CD4-positive, alpha-beta T cell treated with Interleukin-2 at 100 ng/mL for 4 hours (primary cell): ENCODE results near the gene NSUN7.
"Not testable (repeated sequence)": the region's sequence is repeated elsewhere in the genome, so short reads cannot be mapped to it uniquely, and the experiment has no call there.

Experiments used
- DNase-seq: peaks from one replicate; pipeline ENCODE4 v3.0.0-alpha.2; 2020; ENCODE audit warnings: low spot score

Gene NSUN7

GRCh38 chr4:40737879-40738278 lies 11.9 kb upstream of the NSUN7 start:
- no peak for DNase-seq

DNA sequence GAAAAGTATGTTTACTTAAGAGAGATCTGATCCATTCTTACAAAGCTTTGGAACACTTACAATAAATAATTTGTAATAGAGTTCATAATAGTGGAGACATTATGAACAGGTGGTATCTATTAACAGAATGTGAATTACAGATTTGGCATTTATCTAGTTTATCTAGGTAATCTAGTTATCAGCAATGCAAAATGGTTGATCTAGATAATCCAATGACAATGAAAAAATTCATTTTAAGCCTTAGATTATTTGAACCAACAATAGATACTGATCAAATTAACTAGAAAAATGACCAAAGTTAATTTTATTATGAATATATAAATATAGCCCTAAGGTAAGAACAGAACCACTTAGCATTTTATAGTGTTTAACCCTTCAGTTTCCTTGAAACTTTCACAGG lies 10.4 kb upstream of the NSUN7 start:
- no peak for DNase-seq

DNA sequence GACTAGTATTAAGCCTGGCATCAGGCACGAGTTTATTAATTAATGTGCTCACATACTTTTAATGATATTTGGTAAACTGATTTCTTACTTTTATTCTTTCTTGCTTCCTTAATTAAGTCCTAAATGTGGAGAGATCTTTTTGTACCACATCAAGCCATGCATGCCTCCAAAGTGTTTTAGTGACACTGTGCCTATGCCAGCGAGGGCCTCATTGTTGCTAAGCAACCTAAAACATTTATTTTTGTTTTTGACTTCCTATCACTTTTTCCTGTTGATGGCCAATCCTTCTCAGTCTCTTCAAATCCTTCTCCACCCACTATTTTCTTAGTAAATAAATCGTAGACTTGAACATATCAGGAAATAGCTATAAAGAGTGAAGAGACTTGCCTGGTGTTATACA lies 5.5 kb upstream of the NSUN7 start:
- no peak for DNase-seq

- no peak for DNase-seq
Measured at GRCh38 chr4:40745285-40745984, 4.3 kb upstream of the NSUN7 start.

- no peak for DNase-seq
Measured at GRCh38 chr4:40747207-40747835, 2.4 kb upstream of the NSUN7 start.

GRCh38 chr4:40750461-40751258 lies 905 bp downstream of the NSUN7 start:
- no peak for DNase-seq

DNA sequence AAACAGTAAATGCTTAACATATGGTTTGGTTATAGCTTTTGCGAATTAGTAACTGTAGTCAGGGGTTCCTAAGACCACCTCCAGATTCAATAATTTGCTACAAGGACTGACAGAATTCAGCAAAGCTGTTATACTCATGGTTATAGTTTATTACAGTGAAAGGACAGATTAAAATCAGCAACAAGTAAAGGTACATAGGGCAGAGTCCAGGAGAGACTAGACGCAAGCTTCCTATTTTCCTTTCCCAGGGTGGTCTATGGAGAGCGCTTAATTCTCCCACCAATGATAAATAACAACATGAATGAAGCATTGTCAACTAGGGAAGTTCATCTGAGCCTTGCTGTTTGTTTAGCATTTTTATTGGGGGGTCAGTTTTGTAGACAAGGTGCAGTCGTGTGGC lies 5.9 kb downstream of the NSUN7 start:
- no peak for DNase-seq

DNA sequence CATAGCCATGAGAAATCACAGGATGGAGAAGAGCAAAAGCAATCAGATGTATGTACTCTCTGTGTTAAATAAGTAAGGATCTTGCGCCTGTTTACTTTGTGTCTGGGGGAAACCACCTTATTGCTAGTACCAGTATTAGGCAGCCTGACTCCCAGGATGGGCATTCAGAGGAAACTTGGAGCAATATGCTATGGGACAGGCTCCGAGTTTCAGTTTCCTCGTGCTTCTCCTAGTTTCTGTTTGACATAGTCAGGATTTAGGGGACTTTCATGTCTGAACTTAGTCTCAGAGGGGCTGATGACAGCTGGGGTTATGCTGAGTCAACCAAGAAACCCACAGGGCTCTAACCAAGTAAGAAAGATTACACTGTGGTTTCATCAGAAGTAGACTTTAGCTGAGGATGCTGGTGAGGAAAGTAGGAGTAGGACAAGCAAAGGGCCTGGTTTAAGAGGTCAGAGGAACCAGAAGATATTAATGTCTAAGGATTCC lies 13.5 kb downstream of the NSUN7 start:
- DNase-seq = no peak

GRCh38 chr4:40769266-40769665 lies 19.5 kb downstream of the NSUN7 start:
- no peak for DNase-seq

DNA sequence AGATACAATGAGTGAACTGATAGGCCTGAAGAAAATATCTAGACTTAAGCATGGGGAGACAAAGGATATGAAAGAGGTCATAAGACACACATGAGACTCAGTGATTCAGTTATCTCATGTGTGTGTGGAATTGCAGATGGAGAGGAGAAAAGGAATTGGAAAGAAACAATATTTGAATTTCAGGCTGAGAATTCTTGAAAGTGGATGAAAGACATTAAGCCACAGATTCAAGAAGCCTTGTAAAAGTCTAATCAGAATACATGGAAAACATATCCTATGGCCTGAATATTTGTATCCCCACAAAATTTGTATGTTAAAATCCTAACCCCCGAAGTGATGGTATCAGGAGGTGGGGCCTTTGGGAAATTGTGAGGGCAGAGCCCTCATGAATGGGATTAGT lies 28.3 kb downstream of the NSUN7 start:
- no peak for DNase-seq

DNA sequence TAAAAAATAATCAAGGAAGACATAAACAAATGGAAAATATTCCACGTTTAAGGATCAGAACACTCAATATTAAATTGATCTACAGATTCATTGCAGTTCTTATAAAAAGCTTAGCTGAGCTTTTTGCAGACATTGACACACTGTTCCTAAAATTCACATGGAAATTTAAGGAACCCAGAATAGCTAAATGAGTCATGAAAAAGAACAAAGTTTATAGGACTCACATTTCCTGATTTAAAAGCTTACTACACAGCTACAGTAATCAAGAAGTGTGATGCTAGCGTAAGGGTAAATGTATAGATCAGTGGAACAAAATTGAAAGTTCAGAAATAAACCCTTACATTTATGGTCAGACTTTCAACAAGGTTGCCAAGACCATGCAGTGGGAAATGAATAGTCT lies 33.1 kb downstream of the NSUN7 start:
- no peak for DNase-seq

DNA sequence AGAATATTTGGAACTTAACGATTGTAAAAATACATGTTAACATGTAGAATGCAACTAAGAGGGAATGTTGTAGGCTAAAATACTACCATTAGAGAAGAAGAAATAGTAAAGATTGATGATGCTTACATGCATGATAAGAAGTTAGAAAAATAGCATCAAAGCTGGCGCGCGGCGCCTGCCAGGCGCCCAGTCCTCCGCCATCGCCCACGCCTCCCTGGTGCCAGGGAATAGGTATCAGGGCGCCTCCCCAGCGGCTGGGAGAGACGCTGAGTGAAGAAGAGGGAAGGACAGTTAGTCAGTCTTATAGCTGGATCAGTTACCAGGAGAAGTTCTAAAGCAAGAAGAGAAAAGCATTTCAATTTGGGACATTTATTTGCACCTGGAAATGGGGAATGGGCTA lies 36.0 kb downstream of the NSUN7 start:
- DNase-seq = no peak

- no peak for DNase-seq
Measured at GRCh38 chr4:40788331-40788730, 38.6 kb downstream of the NSUN7 start.

DNA sequence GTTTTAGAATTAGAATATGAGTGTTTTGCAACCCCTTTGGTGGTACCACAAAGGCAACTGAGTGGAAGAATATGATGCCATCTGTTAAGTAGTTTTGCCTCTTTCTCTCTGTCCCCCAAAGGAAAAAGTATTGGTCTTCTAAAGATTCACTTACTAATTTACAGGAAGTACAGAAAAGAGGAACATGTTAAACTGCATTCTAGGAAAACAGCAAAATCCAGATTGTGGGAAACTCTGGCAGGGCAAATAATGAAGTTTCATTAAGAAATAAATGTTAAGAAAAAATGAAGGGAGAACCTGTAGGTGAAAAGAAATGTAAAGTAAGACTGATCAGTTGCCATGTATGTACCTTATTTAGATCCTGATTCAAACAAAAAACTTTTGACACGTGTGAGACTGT lies 39.3 kb downstream of the NSUN7 start:
- DNase-seq = no peak

GRCh38 chr4:40789771-40790170 lies 40.0 kb downstream of the NSUN7 start:
- DNase-seq = no peak

GRCh38 chr4:40800064-40800463 lies 50.3 kb downstream of the NSUN7 start:
- no peak for DNase-seq

- no peak for DNase-seq
Measured at GRCh38 chr4:40804598-40804997, 54.8 kb downstream of the NSUN7 start.

GRCh38 chr4:40808926-40809457 lies 59.2 kb downstream of the NSUN7 start:
- DNase-seq = no peak

DNA sequence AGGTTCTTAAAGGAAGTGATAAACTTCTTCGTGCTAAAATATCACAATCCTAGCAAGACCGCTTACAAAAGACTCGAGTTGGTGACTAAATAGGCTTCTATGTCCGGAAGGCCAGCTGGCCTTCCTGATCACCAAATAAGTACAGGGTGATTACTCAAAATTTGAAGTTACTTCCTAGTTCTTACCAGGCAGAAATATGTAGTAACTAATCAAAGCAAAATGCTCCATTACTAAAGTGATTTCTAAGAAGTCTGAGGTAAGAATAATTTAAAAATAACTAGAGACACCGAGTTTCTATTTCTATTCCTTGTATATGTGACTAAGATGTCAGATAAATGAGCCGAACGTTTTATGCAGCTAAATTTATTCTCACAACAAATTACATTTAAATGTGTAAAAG lies 62.2 kb downstream of the NSUN7 start:
- DNase-seq = no peak

DNA sequence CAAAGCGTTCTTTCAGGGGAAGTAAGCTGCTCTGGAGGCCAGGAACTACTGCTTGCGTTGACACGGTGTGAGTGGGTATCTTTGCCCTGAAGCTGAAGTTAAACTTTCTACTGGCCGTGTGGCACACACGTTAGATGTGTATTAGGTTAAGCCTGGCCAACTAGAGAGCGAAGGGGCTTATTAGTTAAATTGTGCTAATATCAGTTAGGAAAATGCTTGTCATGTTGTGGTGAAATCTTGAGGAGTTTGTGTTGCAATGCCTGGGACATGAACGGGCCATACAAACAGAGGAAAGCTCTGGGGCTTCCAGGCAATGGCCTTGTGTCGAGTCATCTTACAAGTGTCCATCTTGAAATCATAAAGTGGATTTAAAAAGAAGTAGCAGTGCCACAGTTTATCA lies 62.6 kb downstream of the NSUN7 start:
- DNase-seq = no peak

DNA sequence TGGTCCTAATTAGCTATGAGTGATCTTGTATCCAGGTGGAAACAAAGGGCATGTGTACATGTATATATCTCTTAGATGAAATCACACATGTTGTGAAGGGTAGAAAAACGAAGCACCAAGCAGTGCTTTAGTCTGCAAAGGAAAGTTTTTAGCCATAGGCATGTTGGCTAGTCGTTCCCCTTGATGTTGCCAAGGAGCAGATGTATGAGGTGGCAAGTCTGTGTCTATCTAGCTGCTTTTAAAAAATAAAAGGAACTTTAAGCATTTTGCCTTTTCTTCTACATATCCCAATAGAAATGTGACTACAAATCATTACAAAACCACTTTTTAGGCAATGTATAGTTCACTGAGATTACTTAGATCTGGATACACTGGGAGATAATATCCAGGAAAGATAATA lies 63.1 kb downstream of the NSUN7 start:
- no peak for DNase-seq

- DNase-seq = not testable (repeated sequence)
Measured at GRCh38 chr4:40817157-40817556, 67.4 kb downstream of the NSUN7 start.

DNA sequence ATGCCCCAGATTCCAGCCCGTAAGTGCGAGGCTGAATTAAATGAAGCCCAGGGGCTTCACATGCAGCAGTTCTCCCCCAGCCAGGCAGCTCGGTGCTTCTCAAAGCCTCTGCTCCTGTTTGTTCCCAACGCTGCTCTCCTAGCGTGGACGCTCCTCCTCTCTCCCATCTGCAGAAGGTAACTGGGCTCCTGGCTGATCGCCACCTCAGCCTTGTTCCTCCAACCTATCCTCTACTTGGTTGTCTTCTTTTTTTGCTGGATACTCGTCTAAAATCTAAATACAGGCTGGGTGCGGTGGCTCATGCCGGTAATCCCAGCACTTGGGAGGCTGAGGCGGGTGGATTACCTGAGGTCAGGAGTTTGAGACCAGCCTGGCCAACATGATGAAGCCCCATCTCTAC lies 70.3 kb downstream of the NSUN7 start:
- no peak for DNase-seq
